PC-3 (cell line): ENCODE results near the gene KSR1. TPM values are rescaled to one million over a fixed set of nuclear protein-coding genes. Genes with fewer than 3 reads are reported as not detected.

ENCODE experiments used
- ATAC-seq: fragments of 200-7000 bp; cut with Tn5 transposase; 2 replicates; pipeline ENCODE4 v1.9.1; 2020; ENCODE audit warnings: mild to moderate bottlenecking, moderate library complexity
- BruUV-seq: library from RNA; stranded (reverse); fragments of 400-500 nt; replicated peaks from 2 replicates; lab custom pipeline; 2021; lab: Mats Ljungman, UMichigan
- CTCF ChIA-PET: fragments of 300-600 bp; sonication (Branson Sonifier 250); formaldehyde crosslinking; loops from one replicate; lab custom pipeline; 2022; ENCODE audit warnings: antibody characterized with exemption; lab: Charles Lee
- POLR2A ChIA-PET: fragments of 300-600 bp; sonication (Branson Sonifier 250); formaldehyde crosslinking; loops from one replicate; lab custom pipeline; 2022; ENCODE audit warnings: antibody characterized with exemption; ENCODE audit not compliant: unreplicated experiment; lab: Charles Lee
- DNase-seq: peaks from one replicate; pipeline ENCODE4 v3.0.0-alpha.2; 2015
- H2AFZ ChIP-seq: fragments of 300-600 bp; sonication (generic); 2 replicates; pipeline ENCODE4 v1.6.0; 2016; ENCODE audit warnings: antibody characterized with exemption, low read length
- H3F3A ChIP-seq: fragments of 300-600 bp; sonication (generic); one replicate; pipeline ENCODE4 v1.6.0; 2017; ENCODE audit warnings: antibody characterized with exemption, low read length, control low read depth, mild to moderate bottlenecking; ENCODE audit not compliant: unreplicated experiment
- H3K27ac ChIP-seq: fragments of 300-600 bp; sonication (generic); 2 replicates; pipeline ENCODE4 v1.5.1; 2016; ENCODE audit warnings: mild to moderate bottlenecking, low read length
- H3K27me3 ChIP-seq: fragments of 300-600 bp; sonication (generic); 2 replicates; pipeline ENCODE4 v1.6.1; 2016; ENCODE audit warnings: low read length, mixed read lengths
- H3K36me3 ChIP-seq: fragments of 300-600 bp; sonication (generic); 2 replicates; pipeline ENCODE4 v1.6.1; 2016; ENCODE audit warnings: low read depth, mixed run types, low read length, mixed read lengths
- H3K4me1 ChIP-seq: fragments of 300-600 bp; sonication (generic); 2 replicates; pipeline ENCODE4 v1.5.1; 2016; ENCODE audit warnings: low read length; ENCODE audit not compliant: insufficient read depth
- H3K4me2 ChIP-seq: fragments of 300-600 bp; sonication (generic); 2 replicates; pipeline ENCODE4 v1.6.0; 2016; ENCODE audit warnings: low read length
- H3K4me3 ChIP-seq: fragments of 300-600 bp; sonication (generic); 2 replicates; pipeline ENCODE4 v1.5.1; 2016; ENCODE audit warnings: mild to moderate bottlenecking, low read length, mixed read lengths
- H3K79me2 ChIP-seq: fragments of 300-600 bp; sonication (generic); 2 replicates; pipeline ENCODE4 v1.6.1; 2017; ENCODE audit warnings: low read length, mixed read lengths
- H3K9ac ChIP-seq: fragments of 300-600 bp; sonication (generic); 2 replicates; pipeline ENCODE4 v1.6.0; 2016; ENCODE audit warnings: mild to moderate bottlenecking, low read length
- H3K9me2 ChIP-seq: fragments of 300-600 bp; sonication (generic); replicated peaks from 2 replicates; pipeline ENCODE4 v1.6.1; 2016; ENCODE audit warnings: mixed run types, low read length, mixed read lengths
- H3K9me3 ChIP-seq: fragments of 300-600 bp; sonication (generic); 2 replicates; pipeline ENCODE4 v1.6.1; 2016; ENCODE audit warnings: low read length, mixed read lengths
- H4K20me1 ChIP-seq: fragments of 300-600 bp; sonication (generic); 2 replicates; pipeline ENCODE4 v1.6.1; 2016; ENCODE audit warnings: low read length, mixed read lengths
- EZH2 ChIP-seq: fragments of 300-600 bp; sonication (generic); IDR thresholded peaks from one replicate; pipeline ENCODE4 v1.6.1; 2017; ENCODE audit warnings: antibody characterized with exemption, mild to moderate bottlenecking, low read length; ENCODE audit not compliant: unreplicated experiment
- EZH2phosphoT487 ChIP-seq: fragments of 300-600 bp; sonication (generic); IDR thresholded peaks from 2 replicates; pipeline ENCODE4 v1.6.1; 2018; ENCODE audit warnings: mild to moderate bottlenecking, antibody characterized with exemption, low read length, borderline replicate concordance
- intact Hi-C: fragments of 100-400 bp; cut with micrococcal nuclease; formaldehyde crosslinking; loops from 2 replicates; pipeline ENCODE4 v1.9.0; 2023
- total RNA-seq: library from RNA; depleted of rRNA; stranded (reverse); fragments of >200 nt; gene quantifications from 2 replicates; pipeline ENCODE4 v1.2.3, GENCODE V29; 2014
- TF ChIP-seq, protein P1 (sequence below): fragments of 300-600 bp; sonication (generic); conservative IDR thresholded peaks from 2 replicates; pipeline ENCODE4 v1.5.1; 2017; ENCODE audit warnings: antibody characterized with exemption, low read depth, mild to moderate bottlenecking, low read length

KSR1 gene
- total RNA-seq, 1 experiment from 2014 or later: 1.0 TPM

- no peak for TF ChIP-seq EZH2
- TF ChIP-seq EZH2phosphoT487: no peak
- TF ChIP-seq, protein P1, sequence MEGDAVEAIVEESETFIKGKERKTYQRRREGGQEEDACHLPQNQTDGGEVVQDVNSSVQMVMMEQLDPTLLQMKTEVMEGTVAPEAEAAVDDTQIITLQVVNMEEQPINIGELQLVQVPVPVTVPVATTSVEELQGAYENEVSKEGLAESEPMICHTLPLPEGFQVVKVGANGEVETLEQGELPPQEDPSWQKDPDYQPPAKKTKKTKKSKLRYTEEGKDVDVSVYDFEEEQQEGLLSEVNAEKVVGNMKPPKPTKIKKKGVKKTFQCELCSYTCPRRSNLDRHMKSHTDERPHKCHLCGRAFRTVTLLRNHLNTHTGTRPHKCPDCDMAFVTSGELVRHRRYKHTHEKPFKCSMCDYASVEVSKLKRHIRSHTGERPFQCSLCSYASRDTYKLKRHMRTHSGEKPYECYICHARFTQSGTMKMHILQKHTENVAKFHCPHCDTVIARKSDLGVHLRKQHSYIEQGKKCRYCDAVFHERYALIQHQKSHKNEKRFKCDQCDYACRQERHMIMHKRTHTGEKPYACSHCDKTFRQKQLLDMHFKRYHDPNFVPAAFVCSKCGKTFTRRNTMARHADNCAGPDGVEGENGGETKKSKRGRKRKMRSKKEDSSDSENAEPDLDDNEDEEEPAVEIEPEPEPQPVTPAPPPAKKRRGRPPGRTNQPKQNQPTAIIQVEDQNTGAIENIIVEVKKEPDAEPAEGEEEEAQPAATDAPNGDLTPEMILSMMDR: no peak
- intact Hi-C loops: no loop called here
- Histone ChIP-seq H3K4me3 (no peak overlapping the region), H3K4me1 (peaks cover 7% of the 10 kb centered on the region), H3K27me3 (no peaks in the 10 kb centered on the region), H2AFZ (no peak overlapping the region), H3K79me2 (no peaks in the 10 kb centered on the region), H3K9ac (no peak overlapping the region), H3K4me2 (no peak overlapping the region), H3K9me2 (no peaks in the 10 kb centered on the region), H3K9me3 (no peaks in the 10 kb centered on the region), H3F3A (no peaks in the 10 kb centered on the region), H4K20me1 (no peaks in the 10 kb centered on the region), H3K36me3 (no peaks in the 10 kb centered on the region), H3K27ac (no peak overlapping the region)
- ChIA-PET POLR2A (no interaction called here), CTCF (no interaction called here)
- BruUV-seq: no TSS peak
- ATAC-seq: no peak
- no peak for DNase-seq
Measured at GRCh38 chr17:27596096-27596495, 139.8 kb downstream of the KSR1 start.

DNA sequence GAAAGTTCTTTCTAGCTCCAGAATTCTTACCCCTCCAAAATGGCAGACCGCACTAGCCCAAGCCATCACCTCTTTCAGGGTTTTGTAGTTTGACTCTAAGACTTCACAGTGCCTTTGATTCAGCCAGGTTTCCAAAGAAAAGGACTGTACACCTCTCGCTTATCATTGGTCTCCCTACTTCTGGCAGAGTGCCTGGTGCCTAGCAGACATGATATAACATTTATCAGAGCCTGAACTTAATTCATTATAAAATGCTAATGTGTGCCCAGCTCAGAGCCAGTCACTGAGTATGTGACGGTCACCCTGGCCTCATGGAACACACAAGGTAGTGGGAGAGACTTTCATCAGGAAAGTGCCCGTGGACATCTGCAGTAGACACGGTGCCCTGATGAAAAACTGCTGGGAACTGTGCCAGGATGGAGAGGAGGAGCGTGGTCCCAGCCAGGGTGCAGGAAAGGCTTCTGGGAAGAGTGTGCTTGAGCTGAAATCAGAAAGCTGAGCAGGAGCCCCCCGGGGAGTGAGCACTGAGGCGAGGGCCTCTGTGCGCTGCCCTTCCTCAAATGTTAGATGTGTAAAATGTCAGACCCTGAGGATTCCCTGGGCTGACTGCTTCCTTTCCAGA, 140.4 kb downstream of the KSR1 start:
- Histone ChIP-seq H3K4me2 (no peak overlapping the region), H3K36me3 (no peaks in the 10 kb centered on the region), H2AFZ (no peak overlapping the region), H3K9me3 (no peaks in the 10 kb centered on the region), H3K9me2 (no peaks in the 10 kb centered on the region), H4K20me1 (0 out of 2 replicates have a peak, but pooled peaks cover 4% of the 10 kb centered on the region), H3K4me3 (no peak overlapping the region), H3K27ac (no peak overlapping the region), H3K79me2 (no peaks in the 10 kb centered on the region), H3K9ac (no peak overlapping the region), H3K27me3 (no peaks in the 10 kb centered on the region), H3K4me1 (peaks cover 13% of the 10 kb centered on the region), H3F3A (peaks cover 4% of the 10 kb centered on the region)
- TF ChIP-seq EZH2phosphoT487: no peak
- TF ChIP-seq, protein P1: no peak
- DNase-seq (no peak), ATAC-seq (no peak)
- BruUV-seq: no TSS peak
- ChIA-PET CTCF (no interaction called here), POLR2A (no interaction called here)
- intact Hi-C loops: no loop called here

GRCh38 chr17:27597188-27597580, 140.9 kb downstream of the KSR1 start:
- Histone ChIP-seq H2AFZ (no peak overlapping the region), H3K27ac (no peak overlapping the region), H3K36me3 (no peaks in the 10 kb centered on the region), H3K9me3 (no peaks in the 10 kb centered on the region), H3K27me3 (no peaks in the 10 kb centered on the region), H3K4me1 (peaks cover 13% of the 10 kb centered on the region), H3K9ac (no peak overlapping the region), H3F3A (peaks cover 4% of the 10 kb centered on the region), H3K79me2 (no peaks in the 10 kb centered on the region), H4K20me1 (0 out of 2 replicates have a peak, but pooled peaks cover 4% of the 10 kb centered on the region), H3K9me2 (no peaks in the 10 kb centered on the region), H3K4me2 (no peak overlapping the region), H3K4me3 (no peak overlapping the region)
- BruUV-seq: no TSS peak
- CTCF ChIA-PET: no interaction called here
- POLR2A ChIA-PET: no interaction called here
- DNase-seq (no peak), ATAC-seq (no peak)
- no peak for TF ChIP-seq EZH2
- TF ChIP-seq, protein P1: no peak
- no peak for TF ChIP-seq EZH2phosphoT487
- intact Hi-C loops: no loop called here
